Activated naive CD4-positive, alpha-beta T cell treated with anti-CD3 and anti-CD28 coated beads, Interleukin-2, amount 50 U/mL, for 24 hours (primary cell): ENCODE results near the gene DGCR2.

Experiments
- H3K27ac Mint-ChIP-seq: one replicate; pipeline ENCODE4 v1.8.0; 2021; ENCODE audit warnings: mild to moderate bottlenecking, mixed read lengths
- H3K27me3 Mint-ChIP-seq: one replicate; pipeline ENCODE4 v1.8.0; 2021; ENCODE audit warnings: mixed read lengths
- H3K36me3 Mint-ChIP-seq: one replicate; pipeline ENCODE4 v1.8.0; 2021; ENCODE audit warnings: mixed read lengths
- H3K4me1 Mint-ChIP-seq: one replicate; pipeline ENCODE4 v1.8.0; 2021; ENCODE audit warnings: mixed read lengths
- H3K4me3 Mint-ChIP-seq: one replicate; pipeline ENCODE4 v1.8.0; 2021; ENCODE audit warnings: mild to moderate bottlenecking, mixed read lengths
- H3K9me3 Mint-ChIP-seq: one replicate; pipeline ENCODE4 v1.8.0; 2021; ENCODE audit warnings: mixed read lengths

The DGCR2 gene

GRCh38 chr22:19108807-19109197 is 13.4 kb downstream of the DGCR2 start:
- H3K27ac Mint-ChIP-seq = peak overlapping the region; percentile 79
- H3K4me1 Mint-ChIP-seq = peaks cover 72% of the 10 kb centered on the region
- H3K4me3 Mint-ChIP-seq = peak overlapping the region; percentile 11
- no peaks in the 10 kb centered on the region for H3K9me3 Mint-ChIP-seq
- no peaks in the 10 kb centered on the region for H3K27me3 Mint-ChIP-seq
- no peaks in the 10 kb centered on the region for H3K36me3 Mint-ChIP-seq

GRCh38 chr22:19107730-19108074 is 14.5 kb downstream of the DGCR2 start:
- no peaks in the 10 kb centered on the region for H3K27me3 Mint-ChIP-seq
- H3K9me3 Mint-ChIP-seq = no peaks in the 10 kb centered on the region
- H3K4me3 Mint-ChIP-seq = peak overlapping the region; percentile 58
- H3K27ac Mint-ChIP-seq = peak overlapping the region; percentile 91
- peaks cover 74% of the 10 kb centered on the region for H3K4me1 Mint-ChIP-seq
- no peaks in the 10 kb centered on the region for H3K36me3 Mint-ChIP-seq

- Mint-ChIP-seq H3K27ac (peak overlapping the region; percentile 91), H3K27me3 (no peaks in the 10 kb centered on the region), H3K4me1 (peaks cover 72% of the 10 kb centered on the region), H3K36me3 (no peaks in the 10 kb centered on the region), H3K4me3 (peak overlapping the region; percentile 39), H3K9me3 (no peaks in the 10 kb centered on the region)
Measured at GRCh38 chr22:19106886-19107729, 15.1 kb downstream of the DGCR2 start.

- H3K27me3 Mint-ChIP-seq = no peaks in the 10 kb centered on the region
- H3K36me3 Mint-ChIP-seq = no peaks in the 10 kb centered on the region
- H3K9me3 Mint-ChIP-seq = no peaks in the 10 kb centered on the region
- peaks cover 71% of the 10 kb centered on the region for H3K4me1 Mint-ChIP-seq
- peak overlapping the region; percentile 13 for H3K4me3 Mint-ChIP-seq
- H3K27ac Mint-ChIP-seq = peak overlapping the region; percentile 88
Measured at GRCh38 chr22:19105867-19106802, 16.1 kb downstream of the DGCR2 start.

- Mint-ChIP-seq H3K4me1 (peaks cover 67% of the 10 kb centered on the region), H3K27me3 (no peaks in the 10 kb centered on the region), H3K4me3 (no peak overlapping the region), H3K9me3 (no peaks in the 10 kb centered on the region), H3K36me3 (no peaks in the 10 kb centered on the region), H3K27ac (no peak overlapping the region)
Measured at GRCh38 chr22:19105456-19105855, 16.8 kb downstream of the DGCR2 start.

GRCh38 chr22:19103880-19104821 is 18.1 kb downstream of the DGCR2 start:
- Mint-ChIP-seq H3K36me3 (no peaks in the 10 kb centered on the region), H3K4me3 (no peak overlapping the region), H3K27ac (peak overlapping the region; percentile 35), H3K27me3 (no peaks in the 10 kb centered on the region), H3K9me3 (no peaks in the 10 kb centered on the region), H3K4me1 (peaks cover 59% of the 10 kb centered on the region)

GRCh38 chr22:19098157-19098556 is 24.1 kb downstream of the DGCR2 start:
- no peak overlapping the region for H3K27ac Mint-ChIP-seq
- no peaks in the 10 kb centered on the region for H3K36me3 Mint-ChIP-seq
- peaks cover 48% of the 10 kb centered on the region for H3K4me1 Mint-ChIP-seq
- H3K9me3 Mint-ChIP-seq = no peaks in the 10 kb centered on the region
- H3K4me3 Mint-ChIP-seq = no peak overlapping the region
- H3K27me3 Mint-ChIP-seq = no peaks in the 10 kb centered on the region

GRCh38 chr22:19097518-19097917 is 24.7 kb downstream of the DGCR2 start:
- H3K27ac Mint-ChIP-seq = no peak overlapping the region
- no peak overlapping the region for H3K4me3 Mint-ChIP-seq
- H3K9me3 Mint-ChIP-seq = no peaks in the 10 kb centered on the region
- H3K27me3 Mint-ChIP-seq = no peaks in the 10 kb centered on the region
- peaks cover 47% of the 10 kb centered on the region for H3K4me1 Mint-ChIP-seq
- peaks cover 2% of the 10 kb centered on the region for H3K36me3 Mint-ChIP-seq

- peaks cover 44% of the 10 kb centered on the region for H3K4me1 Mint-ChIP-seq
- H3K9me3 Mint-ChIP-seq = no peaks in the 10 kb centered on the region
- H3K36me3 Mint-ChIP-seq = peaks cover 2% of the 10 kb centered on the region
- no peak overlapping the region for H3K4me3 Mint-ChIP-seq
- H3K27ac Mint-ChIP-seq = no peak overlapping the region
- no peaks in the 10 kb centered on the region for H3K27me3 Mint-ChIP-seq
Measured at GRCh38 chr22:19096555-19096954, 25.7 kb downstream of the DGCR2 start.

GRCh38 chr22:19094393-19094997 is 27.7 kb downstream of the DGCR2 start:
- H3K9me3 Mint-ChIP-seq = no peaks in the 10 kb centered on the region
- H3K27me3 Mint-ChIP-seq = no peaks in the 10 kb centered on the region
- peaks cover 2% of the 10 kb centered on the region for H3K36me3 Mint-ChIP-seq
- H3K4me1 Mint-ChIP-seq = peaks cover 55% of the 10 kb centered on the region
- H3K4me3 Mint-ChIP-seq = no peak overlapping the region
- no peak overlapping the region for H3K27ac Mint-ChIP-seq

- H3K4me3 Mint-ChIP-seq = no peak overlapping the region
- H3K27me3 Mint-ChIP-seq = no peaks in the 10 kb centered on the region
- no peak overlapping the region for H3K27ac Mint-ChIP-seq
- peaks cover 3% of the 10 kb centered on the region for H3K36me3 Mint-ChIP-seq
- H3K9me3 Mint-ChIP-seq = no peaks in the 10 kb centered on the region
- H3K4me1 Mint-ChIP-seq = peaks cover 55% of the 10 kb centered on the region
Measured at GRCh38 chr22:19092725-19093124, 29.5 kb downstream of the DGCR2 start.

GRCh38 chr22:19090586-19091127 is 31.6 kb downstream of the DGCR2 start:
- H3K9me3 Mint-ChIP-seq = no peaks in the 10 kb centered on the region
- no peaks in the 10 kb centered on the region for H3K27me3 Mint-ChIP-seq
- peaks cover 3% of the 10 kb centered on the region for H3K36me3 Mint-ChIP-seq
- peaks cover 46% of the 10 kb centered on the region for H3K4me1 Mint-ChIP-seq
- H3K4me3 Mint-ChIP-seq = peak overlapping the region; percentile 5
- H3K27ac Mint-ChIP-seq = peak overlapping the region; percentile 18

GRCh38 chr22:19090183-19090582 is 32.0 kb downstream of the DGCR2 start:
- H3K27me3 Mint-ChIP-seq = no peaks in the 10 kb centered on the region

GRCh38 chr22:19088866-19089595 is 33.2 kb downstream of the DGCR2 start:
- no peak overlapping the region for H3K27ac Mint-ChIP-seq
- no peaks in the 10 kb centered on the region for H3K27me3 Mint-ChIP-seq
- no peaks in the 10 kb centered on the region for H3K9me3 Mint-ChIP-seq
- peaks cover 54% of the 10 kb centered on the region for H3K4me1 Mint-ChIP-seq
- no peak overlapping the region for H3K4me3 Mint-ChIP-seq
- H3K36me3 Mint-ChIP-seq = peaks cover 9% of the 10 kb centered on the region

More at GRCh38 chr22:19090183-19090582, 32.0 kb downstream of the DGCR2 start:
- peak overlapping the region; percentile 18 for H3K27ac Mint-ChIP-seq
- H3K4me3 Mint-ChIP-seq = no peak overlapping the region
- H3K9me3 Mint-ChIP-seq = no peaks in the 10 kb centered on the region
- peaks cover 6% of the 10 kb centered on the region for H3K36me3 Mint-ChIP-seq
- peaks cover 51% of the 10 kb centered on the region for H3K4me1 Mint-ChIP-seq
